GM18909 (cell line): ENCODE data around the gene GAS2L2.

Experiments used
- ATAC-seq: cut with Tn5 transposase; IDR thresholded peaks from one replicate; pipeline ENCODE4 v1.9.1; 2021; ENCODE audit warnings: mild to moderate bottlenecking; ENCODE audit not compliant: unreplicated experiment, poor library complexity

Gene GAS2L2

DNA sequence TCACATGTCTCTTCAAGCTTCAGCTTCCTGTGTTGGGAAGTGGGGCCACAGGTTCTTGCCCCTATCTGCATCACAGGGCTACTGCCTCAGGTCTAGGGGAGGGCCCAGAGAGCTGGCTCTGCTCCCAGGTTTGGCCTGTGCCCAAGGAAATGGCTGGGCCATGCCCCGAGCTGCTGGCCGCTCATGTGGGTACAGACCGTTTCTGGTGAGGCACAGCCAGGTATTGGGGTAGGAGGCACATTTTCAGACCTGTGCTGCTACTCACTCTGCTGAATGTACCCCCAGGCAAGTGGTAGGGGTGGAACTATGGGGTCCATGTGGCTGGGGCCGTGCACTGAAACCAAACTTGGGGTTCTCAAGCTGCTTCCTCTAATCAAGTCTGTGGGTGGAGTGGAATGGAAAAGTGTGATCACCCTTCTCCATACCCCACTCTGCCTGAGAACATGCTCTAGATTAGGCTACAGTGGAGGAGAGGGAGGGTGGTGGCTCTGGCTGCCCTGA lies 4.6 kb downstream of the GAS2L2 start:
- ATAC-seq = no peak

DNA sequence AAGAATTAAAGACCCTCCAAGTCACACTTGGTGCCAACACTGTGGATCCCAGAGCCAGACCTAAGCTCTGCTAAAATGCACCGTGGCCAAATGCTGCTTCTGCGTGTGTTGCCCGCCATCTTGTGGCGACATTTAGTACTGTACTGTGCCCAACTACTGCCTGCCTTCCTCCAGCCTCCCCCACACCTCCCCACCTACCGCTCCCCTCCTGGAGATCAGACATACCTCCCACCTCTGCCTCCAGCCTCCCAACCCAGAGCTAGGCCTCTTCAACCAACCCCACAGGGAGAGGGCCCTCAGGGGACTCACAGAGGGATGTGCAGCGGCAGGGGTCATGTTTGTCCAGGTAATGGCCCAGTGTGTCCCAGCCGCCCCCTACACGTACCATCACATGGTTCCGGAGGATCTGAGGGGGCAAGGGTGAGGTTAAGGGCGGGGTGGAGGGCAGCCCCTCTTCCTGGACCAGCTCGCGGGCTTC lies 5.5 kb downstream of the GAS2L2 start:
- ATAC-seq = no peak

DNA sequence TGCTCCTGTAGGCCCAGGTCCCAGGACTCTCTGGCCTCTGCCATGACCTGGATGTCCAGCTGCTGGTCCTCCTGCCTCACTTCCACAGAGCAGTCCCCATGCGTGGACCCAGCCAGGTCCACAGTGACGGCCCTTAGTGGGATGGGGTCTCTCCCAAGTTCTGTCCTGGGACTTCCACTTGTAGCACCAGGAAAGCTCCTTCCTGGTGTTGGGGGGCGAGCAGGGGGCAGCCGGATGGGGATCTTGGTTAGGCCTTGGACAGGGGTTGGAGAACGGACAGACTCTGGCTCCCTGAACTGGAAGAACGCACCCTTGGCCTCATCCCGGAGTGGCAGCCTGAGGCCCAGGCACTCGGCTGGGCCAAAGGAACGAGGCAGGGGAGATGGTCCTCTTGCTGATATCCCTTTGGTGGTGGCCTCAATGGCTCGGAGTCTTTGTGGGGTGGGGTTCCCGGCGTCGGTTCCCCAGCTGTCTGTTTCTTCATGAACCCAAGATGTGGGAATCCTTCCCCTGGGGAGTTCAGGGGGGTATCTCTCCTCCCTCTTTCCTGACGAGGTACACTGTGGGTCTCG lies 7.2 kb downstream of the GAS2L2 start:
- no peak for ATAC-seq

DNA sequence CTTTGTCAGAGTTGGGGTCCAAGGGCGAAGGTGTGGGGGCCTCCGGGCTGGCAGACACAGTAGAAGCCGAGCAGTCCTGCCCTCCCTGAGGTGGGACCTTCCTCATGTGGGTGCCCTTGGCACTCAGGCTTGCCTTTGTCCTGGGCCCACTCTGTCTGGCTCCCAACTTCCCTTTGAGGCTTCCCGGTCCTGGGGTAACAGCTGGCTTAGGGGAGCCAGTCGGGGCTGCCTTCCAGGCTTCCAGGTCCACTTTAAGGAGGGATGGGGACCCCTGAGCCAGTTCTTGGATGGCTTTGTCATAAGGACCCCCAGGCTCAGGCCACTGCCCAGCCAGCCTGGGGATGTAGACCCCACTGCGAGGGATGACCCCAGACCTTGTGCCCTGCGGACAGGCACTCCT lies 7.8 kb downstream of the GAS2L2 start:
- no peak for ATAC-seq

DNA sequence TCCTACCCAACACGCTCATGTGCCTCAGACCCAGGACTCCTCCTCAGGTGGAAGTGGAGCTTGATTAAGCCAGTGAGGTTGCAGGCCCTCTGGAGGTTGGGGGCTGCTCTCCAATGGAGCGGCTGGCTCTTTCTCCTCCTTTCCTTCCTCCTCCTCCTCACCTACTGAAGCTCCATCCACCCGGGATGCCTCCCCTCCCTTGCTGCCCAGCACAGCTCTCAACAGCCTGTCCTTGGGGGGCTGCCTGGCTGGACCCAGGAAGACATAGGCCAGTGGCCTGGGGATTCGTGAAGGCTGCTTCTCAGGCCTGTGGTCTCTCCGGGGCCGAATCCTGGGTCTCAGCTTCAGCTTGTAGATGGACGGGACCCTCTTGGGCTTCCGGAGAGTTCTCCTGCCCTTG lies 8.2 kb downstream of the GAS2L2 start:
- ATAC-seq = no peak

DNA sequence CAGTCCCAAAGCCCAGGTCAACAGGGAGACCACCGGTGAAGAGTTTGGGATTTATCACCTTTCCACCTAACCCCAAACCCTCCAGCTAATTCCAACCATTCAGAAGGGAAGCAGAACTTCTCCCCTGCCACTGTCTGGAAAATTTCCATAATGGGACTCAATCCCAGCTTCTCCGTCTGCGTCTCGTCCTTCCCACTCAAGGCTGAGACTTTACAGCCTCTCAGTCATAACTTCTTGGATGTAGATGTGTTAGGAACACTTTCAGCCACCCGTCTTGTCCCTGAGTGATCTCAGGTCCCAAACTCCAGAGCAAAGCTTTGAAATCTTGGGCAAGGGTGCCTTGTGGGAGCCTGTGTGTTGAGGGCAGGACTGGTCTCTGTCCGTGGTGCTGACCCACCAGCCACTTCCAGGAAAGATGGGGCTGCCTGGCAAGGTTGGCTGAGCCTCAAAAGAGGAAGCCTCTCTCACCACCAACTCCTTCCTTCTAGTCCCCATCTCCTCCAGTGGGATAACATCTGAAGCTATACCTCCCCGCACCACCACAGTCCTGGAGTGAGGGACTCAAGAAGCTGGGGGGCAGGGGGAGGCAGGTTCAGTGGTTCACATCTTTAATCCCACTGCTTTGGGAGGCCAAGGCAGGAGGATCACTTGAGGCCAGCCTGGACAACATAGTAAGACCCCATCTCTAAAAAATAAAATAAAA lies 9.3 kb downstream of the GAS2L2 start:
- ATAC-seq = no peak

DNA sequence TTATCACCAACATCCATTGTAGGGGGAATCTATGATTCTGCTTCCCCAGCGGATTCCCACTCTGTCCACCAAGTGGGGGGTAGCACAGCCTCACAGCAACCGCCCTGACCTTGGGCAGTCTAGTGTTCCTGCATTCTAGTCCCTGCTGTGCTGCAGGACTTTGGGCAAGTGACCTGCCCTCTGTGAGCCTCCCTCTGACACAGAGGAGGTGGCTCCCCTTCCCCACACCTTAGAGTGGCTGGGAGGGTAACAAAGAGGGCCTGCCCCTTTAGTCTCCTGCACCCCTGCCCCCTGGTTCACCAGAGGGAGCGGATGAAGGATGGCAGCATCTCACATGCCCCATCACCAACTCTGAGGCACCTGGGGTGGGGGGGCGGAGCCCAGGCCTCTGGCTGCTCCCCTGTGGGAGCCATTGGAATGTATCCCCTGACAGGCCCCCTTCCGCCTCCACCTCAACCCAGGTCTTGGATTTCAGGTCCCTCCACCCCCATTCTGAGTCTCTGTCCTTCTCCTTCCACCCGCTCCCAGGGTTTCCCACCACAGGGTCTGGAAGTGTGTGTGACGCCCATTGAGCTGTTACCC lies 10.1 kb downstream of the GAS2L2 start:
- no peak for ATAC-seq

GRCh38 chr17:35742496-35742895 lies 10.5 kb downstream of the GAS2L2 start:
- ATAC-seq = no peak

GRCh38 chr17:35740997-35741931 lies 11.8 kb downstream of the GAS2L2 start:
- no peak for ATAC-seq

- no peak for ATAC-seq
Observed at GRCh38 chr17:35740216-35740615, 12.8 kb downstream of the GAS2L2 start.

DNA sequence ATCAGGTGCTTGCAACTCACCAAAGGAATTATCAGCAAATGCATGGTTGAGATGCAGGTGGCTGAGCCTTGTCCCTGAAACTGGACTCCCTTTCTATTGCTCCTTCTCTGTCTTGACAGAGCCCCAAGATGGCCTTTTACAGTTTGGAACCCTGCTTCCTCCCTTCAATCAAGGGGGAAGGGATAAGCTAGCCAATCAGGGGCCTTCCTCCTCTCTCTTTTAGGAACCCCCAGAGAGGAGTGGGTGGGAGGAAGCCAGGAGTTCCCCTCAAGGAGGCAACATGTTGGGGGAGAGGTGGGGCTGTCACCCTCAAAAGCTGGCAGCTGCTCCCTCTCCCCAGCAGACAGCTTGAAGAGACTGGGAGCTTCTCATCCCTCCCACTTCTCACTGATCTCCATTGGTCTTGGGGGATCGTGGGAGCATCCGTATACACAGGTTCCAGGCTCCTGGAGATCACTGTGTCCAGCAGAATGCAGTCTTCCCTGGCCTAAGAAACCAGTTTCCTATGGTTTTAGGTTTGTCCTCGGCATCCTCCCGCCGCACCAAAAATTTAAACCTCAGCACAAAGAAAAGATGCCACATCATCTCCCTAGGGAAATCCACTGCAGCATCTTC lies 14.4 kb downstream of the GAS2L2 start:
- ATAC-seq = no peak

DNA sequence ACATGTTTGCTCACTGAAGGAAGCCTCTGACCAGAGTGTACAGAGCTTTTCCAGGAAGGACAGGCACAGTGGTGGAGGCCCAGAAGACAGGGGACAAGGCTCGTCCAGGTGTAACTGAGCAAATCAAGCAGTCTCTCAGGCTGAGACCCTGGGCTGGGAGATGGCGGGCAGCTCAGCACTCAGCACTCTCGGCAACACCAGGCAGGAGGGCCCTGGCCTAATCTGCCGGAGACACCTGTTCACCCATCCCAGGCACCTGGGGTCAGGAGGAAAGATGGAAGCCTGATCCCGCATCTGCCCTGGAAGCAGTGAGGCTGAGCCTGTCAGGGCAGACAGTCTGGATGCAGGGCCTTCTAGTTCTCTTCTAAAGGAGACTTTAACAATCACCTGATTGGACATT lies 16.8 kb downstream of the GAS2L2 start:
- no peak for ATAC-seq

- no peak for ATAC-seq
Observed at GRCh38 chr17:35735036-35735805, 17.8 kb downstream of the GAS2L2 start.

GRCh38 chr17:35734396-35734795 lies 18.6 kb downstream of the GAS2L2 start:
- no peak for ATAC-seq

DNA sequence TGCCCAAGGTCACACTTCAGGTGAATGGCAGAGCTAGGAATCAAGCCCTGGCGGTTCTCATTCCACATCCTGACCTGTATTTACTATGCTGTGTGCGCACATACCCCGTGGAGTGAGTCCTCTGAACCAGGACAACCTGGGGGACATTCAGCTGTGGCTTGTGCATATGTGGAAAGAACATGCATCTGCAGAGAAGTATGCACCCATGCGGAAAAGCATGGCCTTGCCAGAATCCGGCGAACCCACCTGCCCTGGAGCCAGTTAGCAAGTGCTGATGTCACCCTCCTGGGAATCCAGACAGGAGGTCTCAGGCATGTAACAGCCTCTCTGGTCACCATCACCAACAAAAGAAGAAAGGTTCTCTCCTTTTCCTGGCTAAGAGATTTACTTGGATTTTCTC lies 19.7 kb downstream of the GAS2L2 start:
- ATAC-seq = no peak

DNA sequence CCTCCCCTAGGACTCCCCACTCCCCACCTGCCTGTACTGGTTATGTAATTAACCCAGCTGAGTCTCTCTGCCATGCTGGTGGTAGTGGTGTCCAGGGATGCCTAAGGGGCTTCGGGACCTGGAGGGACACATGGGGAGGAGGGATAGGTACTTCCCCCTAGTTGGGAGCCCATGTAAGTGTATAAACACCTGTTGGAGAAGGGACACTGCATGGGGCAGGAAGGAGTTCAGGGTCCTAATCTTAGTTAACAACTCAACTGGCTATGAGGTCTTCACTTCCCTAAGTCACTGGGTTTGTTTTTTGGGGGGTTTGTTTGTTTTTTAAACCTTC lies 20.3 kb downstream of the GAS2L2 start:
- no peak for ATAC-seq

DNA sequence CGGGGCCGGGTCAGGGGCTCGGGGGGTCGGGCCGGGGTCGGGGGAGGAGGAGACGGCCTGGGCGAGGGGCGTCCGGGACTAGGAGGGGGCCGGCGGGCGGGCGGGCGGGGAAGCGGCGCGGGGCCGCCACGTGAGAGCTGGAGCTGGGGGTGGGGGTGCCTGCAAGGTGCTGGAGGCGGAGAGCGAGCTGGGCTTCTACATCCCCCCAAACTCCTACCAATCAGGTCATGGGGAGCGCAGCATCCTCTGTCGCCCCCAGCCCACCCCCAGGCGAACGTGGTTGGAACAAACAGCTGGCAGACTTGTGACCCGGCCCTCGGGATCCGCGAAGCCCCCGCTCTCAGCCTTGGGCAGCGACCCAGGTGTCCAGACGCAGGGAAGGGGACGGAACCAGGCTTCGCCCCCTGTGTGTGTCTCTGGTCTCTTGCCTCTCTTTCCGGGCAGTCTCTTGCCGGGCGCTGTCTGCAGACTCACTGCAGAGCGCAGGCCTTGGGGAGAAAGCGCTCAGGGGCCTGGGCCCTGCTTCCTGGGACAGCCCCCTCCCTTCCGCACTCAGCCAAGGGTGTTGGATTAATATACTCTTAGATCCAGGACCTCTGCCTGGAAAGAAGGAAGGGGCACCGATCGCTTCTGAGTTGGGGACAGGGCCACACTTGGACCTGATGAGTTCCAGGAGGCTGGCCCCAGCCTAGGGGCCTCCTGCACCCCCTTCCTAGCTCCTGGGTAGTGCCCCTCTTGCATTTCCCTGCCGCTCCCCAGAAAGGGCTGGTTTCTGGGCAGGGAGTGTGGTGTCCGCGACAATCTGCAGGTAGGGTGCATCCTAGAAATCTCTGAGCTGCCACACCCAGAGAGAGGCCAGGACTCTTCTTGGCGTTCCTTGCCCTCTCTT lies 20.9 kb downstream of the GAS2L2 start:
- ATAC-seq = no peak

GRCh38 chr17:35731239-35731916 lies 21.7 kb downstream of the GAS2L2 start, which contains the start of gene RASL10B:
Gene RASL10B (plus strand): TSS chr17:35731639. CDS start chr17:35735185, 3,546 bp downstream.
- no peak for ATAC-seq
